NCI-H748 (cell line): ENCODE measurements around the gene LONRF3.

Source experiments
- DNase-seq: peaks from one replicate; lab custom pipeline; 2025; ENCODE audit not compliant: unreplicated experiment; lab: John Stamatoyannopoulos, UW

The LONRF3 gene

GRCh38 chrX:118974088-118974907 lies at the start of gene LONRF3:
LONRF3 (plus strand) TSS chrX:118974618; CDS start chrX:118974781, 163 bp downstream.
- DNase-seq = peak; percentile 70

GRCh38 chrX:118928151-118928550 lies 46.3 kb upstream of the LONRF3 start:
- no peak for DNase-seq

- no peak for DNase-seq
Observed at GRCh38 chrX:118935352-118935751, 39.1 kb upstream of the LONRF3 start.

- DNase-seq = no peak
Observed at GRCh38 chrX:118941147-118941546, 33.3 kb upstream of the LONRF3 start.

- no peak for DNase-seq
Observed at GRCh38 chrX:118943102-118943501, 31.3 kb upstream of the LONRF3 start.

- no peak for DNase-seq
Observed at GRCh38 chrX:118945921-118946320, 28.5 kb upstream of the LONRF3 start.

- DNase-seq = no peak
Observed at GRCh38 chrX:118948270-118948669, 26.1 kb upstream of the LONRF3 start.

- no peak for DNase-seq
Observed at GRCh38 chrX:118961866-118962560, 12.4 kb upstream of the LONRF3 start.

- DNase-seq = no peak
Observed at GRCh38 chrX:118963159-118963558, 11.3 kb upstream of the LONRF3 start.

- DNase-seq = no peak
Observed at GRCh38 chrX:118964252-118964651, 10.2 kb upstream of the LONRF3 start.

GRCh38 chrX:118965395-118965794 lies 9.0 kb upstream of the LONRF3 start:
- DNase-seq = no peak

- no peak for DNase-seq
Observed at GRCh38 chrX:118968031-118968430, 6.4 kb upstream of the LONRF3 start.

GRCh38 chrX:118971552-118971951 lies 2.9 kb upstream of the LONRF3 start:
- peak; percentile 94 for DNase-seq

- peak; percentile 42 for DNase-seq
Observed at GRCh38 chrX:118973389-118974087, 880 bp upstream of the LONRF3 start.

- peak; percentile 86 for DNase-seq
Observed at GRCh38 chrX:118974908-118975671, 672 bp downstream of the LONRF3 start.

GRCh38 chrX:118975831-118976598 lies 1.6 kb downstream of the LONRF3 start:
- DNase-seq = peak; percentile 67

- peak; percentile 77 for DNase-seq
Observed at GRCh38 chrX:118976599-118977340, 2.4 kb downstream of the LONRF3 start.

- DNase-seq = no peak
Observed at GRCh38 chrX:118977424-118977823, 3.0 kb downstream of the LONRF3 start.

GRCh38 chrX:118978451-118978850 lies 4.0 kb downstream of the LONRF3 start:
- DNase-seq = no peak

- no peak for DNase-seq
Observed at GRCh38 chrX:118980761-118981160, 6.3 kb downstream of the LONRF3 start.
